Measurements from ENCODE around the gene HID1. TPM values are rescaled to one million over a fixed set of nuclear protein-coding genes. Genes with fewer than 3 reads are reported as not detected.

HID1 gene
- total RNA-seq, 4 donors from 2014 or later, result 4.0 to 24.1 (median 6.1) TPM

DNA sequence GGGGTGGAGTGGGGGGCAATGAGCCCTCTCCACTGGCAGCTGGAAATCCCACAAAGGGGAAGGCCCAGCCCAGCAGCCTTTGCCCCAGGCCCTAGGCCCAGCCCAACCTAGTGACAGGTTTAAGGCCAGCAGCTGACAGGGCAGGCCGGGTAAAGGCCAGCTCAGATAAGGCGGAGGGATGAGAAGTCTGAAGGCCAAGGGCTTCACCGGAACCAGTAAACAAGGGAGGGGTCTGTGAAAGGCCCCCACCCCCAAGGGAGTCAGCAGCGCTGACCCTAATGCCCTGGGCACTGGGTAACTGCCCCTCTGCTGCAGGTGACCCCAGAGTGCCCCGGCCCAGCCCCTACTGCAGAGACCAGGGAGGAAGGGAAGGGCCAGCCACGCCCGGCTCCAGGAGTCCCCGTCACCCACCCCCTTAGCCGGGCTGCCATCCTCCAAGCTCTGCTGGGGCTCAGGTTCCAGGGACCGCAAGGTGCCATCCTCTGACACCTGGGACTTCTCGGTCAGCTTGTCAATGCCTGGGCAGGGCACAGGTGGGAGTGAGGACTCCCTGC, 19.3 kb downstream of the HID1 start:
- no peak for ATAC-seq (ENCODE audit: low FRiP score)

DNA sequence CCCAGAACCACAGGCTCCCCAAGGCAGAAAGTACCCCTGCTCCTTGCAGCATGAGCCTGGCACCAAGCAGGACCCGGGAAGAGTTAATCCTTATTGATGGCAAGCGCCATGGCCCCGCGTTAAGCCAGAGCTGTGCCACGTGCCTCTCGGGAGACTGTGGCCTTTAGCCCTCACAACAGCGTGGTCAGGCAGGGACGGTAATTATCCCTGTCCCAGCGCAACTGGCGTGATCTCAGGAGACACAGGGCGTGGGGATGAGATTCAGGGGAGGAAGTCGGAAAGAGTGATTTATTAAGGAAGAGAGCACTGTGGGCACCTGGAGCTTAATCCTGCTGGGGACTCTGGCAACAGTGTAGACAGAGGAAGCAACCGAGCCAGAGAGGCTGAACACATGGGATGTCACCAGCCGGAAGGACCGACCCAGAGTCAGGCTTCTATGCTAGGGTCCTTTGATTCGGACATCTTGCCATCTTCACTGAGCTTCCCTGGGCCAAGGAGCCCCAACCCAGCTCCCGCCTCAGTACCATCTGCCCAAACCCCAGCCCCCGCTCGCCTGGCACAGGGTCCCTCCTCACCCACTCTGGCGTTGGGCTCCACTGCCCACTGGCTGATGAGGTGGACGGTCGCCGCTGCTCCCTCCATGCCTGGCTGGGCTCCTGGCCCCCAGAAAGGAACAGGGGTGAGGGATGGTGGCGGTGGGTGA, 20.0 kb downstream of the HID1 start:
- TF ChIP-seq, protein P1, sequence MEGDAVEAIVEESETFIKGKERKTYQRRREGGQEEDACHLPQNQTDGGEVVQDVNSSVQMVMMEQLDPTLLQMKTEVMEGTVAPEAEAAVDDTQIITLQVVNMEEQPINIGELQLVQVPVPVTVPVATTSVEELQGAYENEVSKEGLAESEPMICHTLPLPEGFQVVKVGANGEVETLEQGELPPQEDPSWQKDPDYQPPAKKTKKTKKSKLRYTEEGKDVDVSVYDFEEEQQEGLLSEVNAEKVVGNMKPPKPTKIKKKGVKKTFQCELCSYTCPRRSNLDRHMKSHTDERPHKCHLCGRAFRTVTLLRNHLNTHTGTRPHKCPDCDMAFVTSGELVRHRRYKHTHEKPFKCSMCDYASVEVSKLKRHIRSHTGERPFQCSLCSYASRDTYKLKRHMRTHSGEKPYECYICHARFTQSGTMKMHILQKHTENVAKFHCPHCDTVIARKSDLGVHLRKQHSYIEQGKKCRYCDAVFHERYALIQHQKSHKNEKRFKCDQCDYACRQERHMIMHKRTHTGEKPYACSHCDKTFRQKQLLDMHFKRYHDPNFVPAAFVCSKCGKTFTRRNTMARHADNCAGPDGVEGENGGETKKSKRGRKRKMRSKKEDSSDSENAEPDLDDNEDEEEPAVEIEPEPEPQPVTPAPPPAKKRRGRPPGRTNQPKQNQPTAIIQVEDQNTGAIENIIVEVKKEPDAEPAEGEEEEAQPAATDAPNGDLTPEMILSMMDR (IDR thresholded peaks at IDR 0.05), result no peak
- no peak for ATAC-seq (ENCODE audit: low FRiP score)
- DNase-seq (ENCODE audit: low spot score), result no peak

More for the DNA sequence above, 19.3 kb downstream of the HID1 start:
- TF ChIP-seq, protein P1 (IDR thresholded peaks at IDR 0.05), result no peak
- DNase-seq (ENCODE audit: low spot score), result no peak

DNA sequence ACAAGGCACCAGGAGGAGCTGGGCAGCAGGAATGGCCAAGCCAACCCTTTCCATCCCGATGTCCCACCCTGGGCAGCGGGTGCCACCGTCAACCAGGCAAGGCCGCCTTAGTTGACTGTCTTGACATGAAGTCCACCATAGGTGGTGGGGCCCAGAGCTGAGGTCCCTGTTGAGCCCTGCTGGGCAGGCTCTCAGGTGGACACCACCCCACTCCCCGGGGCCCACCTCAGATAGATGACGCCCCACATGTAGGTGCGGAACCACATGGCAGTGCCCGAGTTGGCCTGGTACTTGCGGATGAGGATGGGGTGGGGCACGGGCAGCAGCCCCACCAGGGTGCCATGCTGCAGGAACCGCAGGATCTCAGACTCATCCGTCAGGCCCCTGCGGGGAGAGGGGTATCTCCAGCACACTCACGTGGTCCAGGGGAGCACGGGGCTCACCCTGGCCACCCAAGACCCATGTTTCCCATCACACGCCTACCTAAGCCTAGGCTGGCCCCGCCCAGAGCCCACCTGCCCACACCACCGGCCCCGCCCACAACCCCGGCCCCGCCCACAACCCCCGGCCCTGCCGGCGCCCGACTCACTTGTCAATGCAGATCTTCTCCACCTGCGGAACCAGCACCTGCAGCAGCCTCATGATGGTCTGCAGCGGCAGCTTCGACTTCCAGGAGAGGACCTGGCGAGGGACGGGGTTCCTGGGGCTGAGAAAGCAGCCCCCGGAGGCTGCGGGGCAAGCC, 20.7 kb downstream of the HID1 start:
- DNase-seq (ENCODE audit: low spot score) (no peak), ATAC-seq (ENCODE audit: low FRiP score) (no peak)
- TF ChIP-seq, protein P1 (IDR thresholded peaks at IDR 0.05), result no peak

DNA sequence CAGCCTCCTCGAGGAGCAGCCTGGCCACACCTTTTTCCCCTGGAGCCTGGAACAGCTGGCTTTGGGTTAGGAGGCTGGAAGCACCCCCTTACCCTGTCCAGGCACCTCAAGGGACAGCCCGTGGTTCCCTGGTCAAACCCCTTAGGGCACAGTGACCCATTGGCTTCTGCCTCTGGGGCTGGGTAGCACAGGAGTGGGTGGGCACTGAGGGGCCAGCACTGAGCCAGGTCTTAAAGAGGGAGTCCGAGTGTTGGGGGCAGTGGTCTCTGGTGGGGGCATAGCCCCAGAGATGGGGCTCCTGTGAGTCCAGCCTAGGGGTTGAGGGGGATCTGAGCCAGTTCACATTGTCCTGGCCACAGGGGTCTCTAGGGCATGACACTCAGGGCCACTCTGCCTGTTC, 21.5 kb downstream of the HID1 start:
- no peak for ATAC-seq (ENCODE audit: low FRiP score)
- no peak for DNase-seq (ENCODE audit: low spot score)
- TF ChIP-seq, protein P1 (IDR thresholded peaks at IDR 0.05), result no peak

DNA sequence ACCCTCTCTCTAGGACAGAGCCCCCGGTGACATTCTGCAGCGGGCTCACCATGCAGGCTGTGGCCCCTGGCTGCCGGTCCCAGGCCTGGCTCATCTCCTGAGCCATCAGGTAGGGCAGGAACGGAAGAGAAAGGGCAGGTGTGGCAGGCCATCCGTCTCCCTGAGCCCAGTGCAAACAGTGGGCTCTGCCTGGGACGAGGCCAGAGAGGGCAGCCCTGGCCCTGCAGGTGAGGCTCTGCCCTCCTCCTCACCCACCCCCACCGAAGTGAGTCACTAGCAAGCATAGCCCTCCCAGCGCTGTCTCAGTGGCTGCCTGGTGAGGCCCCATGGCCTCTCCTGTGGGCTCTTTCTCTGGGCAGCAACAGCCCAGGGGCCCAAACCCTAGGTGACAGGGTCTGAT, 22.4 kb downstream of the HID1 start:
- ATAC-seq (ENCODE audit: low FRiP score), result no peak
- TF ChIP-seq, protein P1 (IDR thresholded peaks at IDR 0.05), result no peak
- no peak for DNase-seq (ENCODE audit: low spot score)

DNA sequence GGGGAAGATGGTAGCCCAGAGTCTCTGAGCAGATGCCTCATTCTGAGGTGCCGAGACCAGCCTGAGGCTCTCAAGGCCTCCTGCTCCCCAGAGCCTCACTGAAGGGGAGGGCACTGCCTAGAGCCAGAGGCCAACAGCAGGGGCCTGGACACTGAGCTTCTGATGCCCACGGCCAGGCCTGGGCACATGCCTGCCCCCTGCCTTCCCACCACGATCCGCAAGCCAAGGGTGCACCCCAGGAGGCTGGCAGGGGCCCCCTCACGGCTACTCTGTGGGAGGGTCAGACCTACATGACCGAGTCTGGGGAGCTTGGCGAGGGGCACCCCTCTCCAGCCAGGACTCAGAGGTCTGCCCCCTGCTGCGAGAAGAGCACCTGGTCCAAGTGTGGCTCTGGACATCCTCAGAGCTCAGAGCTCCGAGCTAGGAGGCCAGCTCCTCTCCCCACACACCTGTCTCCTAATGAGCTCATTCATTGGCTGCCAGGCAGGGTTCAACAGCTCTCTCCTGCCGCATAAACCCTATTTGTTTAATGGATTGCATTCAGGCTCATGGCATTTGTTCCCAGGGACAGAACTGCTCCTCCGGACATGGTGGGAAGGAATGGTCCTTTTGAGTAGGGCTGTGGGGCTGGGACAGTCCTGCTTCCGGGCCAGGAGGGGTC, 23.0 kb downstream of the HID1 start:
- DNase-seq (ENCODE audit: low spot score) (no peak), ATAC-seq (ENCODE audit: low FRiP score) (no peak)
- TF ChIP-seq, protein P1 (IDR thresholded peaks at IDR 0.05), result no peak

Data from omental fat pad (tissue), 4 donors.